ENCODE data around the gene PLPPR4.

DNA sequence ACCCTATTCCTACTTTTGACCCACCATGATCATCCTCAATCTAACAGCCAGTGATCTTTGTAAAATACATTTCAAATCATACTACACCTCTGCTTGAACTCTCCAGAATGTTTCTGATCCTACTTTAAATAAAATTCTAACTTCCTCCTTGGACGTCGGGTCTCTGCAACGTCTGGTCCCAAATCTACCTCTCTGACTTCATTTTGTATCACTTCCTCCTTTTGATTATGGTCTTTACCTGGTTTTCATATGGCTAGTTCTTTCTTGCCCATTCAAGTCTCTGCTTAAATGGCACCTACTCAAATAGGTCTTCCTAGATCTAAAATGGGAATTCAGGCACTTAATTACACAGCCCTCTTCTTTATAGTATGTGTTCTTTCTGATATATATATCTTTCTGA is 18.2 kb downstream of the PLPPR4 start:
- TF ChIP-seq, protein P1, sequence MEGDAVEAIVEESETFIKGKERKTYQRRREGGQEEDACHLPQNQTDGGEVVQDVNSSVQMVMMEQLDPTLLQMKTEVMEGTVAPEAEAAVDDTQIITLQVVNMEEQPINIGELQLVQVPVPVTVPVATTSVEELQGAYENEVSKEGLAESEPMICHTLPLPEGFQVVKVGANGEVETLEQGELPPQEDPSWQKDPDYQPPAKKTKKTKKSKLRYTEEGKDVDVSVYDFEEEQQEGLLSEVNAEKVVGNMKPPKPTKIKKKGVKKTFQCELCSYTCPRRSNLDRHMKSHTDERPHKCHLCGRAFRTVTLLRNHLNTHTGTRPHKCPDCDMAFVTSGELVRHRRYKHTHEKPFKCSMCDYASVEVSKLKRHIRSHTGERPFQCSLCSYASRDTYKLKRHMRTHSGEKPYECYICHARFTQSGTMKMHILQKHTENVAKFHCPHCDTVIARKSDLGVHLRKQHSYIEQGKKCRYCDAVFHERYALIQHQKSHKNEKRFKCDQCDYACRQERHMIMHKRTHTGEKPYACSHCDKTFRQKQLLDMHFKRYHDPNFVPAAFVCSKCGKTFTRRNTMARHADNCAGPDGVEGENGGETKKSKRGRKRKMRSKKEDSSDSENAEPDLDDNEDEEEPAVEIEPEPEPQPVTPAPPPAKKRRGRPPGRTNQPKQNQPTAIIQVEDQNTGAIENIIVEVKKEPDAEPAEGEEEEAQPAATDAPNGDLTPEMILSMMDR (conservative IDR thresholded peaks at IDR 0.05; ENCODE audit: low read depth, low read length): no peak
- no peak for TF ChIP-seq EZH2 (IDR thresholded peaks at IDR 0.05; ENCODE audit: borderline replicate concordance, low read depth, low read length, poor library complexity, severe bottlenecking)
